Measurements from ENCODE around the gene PTPRR. TPM values are rescaled to one million over a fixed set of nuclear protein-coding genes. Genes with fewer than 3 reads are reported as not detected.

The PTPRR gene
- total RNA-seq, 1 experiment from 2014 or later = 0.46 TPM

GRCh38 chr12:70635755-70636154 lies 284.8 kb downstream of the PTPRR start:
- ATAC-seq (no peak), DNase-seq (ENCODE audit: low spot score) (no peak)
- Mint-ChIP-seq H3K36me3 (no peaks in the 10 kb centered on the region), H3K27ac (no peak overlapping the region), H3K27me3 (ENCODE audit: low read depth) (no peaks in the 10 kb centered on the region), H3K9me3 (no peaks in the 10 kb centered on the region; the same call in 1 of the 2 replicates), H3K4me1 (0 out of 2 replicates have a peak, but pooled peaks cover 6% of the 10 kb centered on the region), H3K4me3 (no peak overlapping the region)
- ChIA-PET CTCF (interaction anchor here (1.2 kb wide), 2 partner anchors 57 to 88 kb away, joined by 3 read pairs; no protein-coding TSS in a partner anchor), POLR2A (no interaction called here)
- TF ChIP-seq PRRX2 (CRISPR knock-in tag; IDR thresholded peaks at IDR 0.05) (no peak), KAT7 (CRISPR knock-in tag; IDR thresholded peaks at IDR 0.05; ENCODE audit: borderline replicate concordance) (no peak), CREB1 (CRISPR knock-in tag; IDR thresholded peaks at IDR 0.05) (no peak), ZBTB21 (CRISPR knock-in tag; IDR thresholded peaks at IDR 0.05; ENCODE audit: borderline replicate concordance) (no peak), ELF4 (CRISPR knock-in tag; IDR thresholded peaks at IDR 0.05; ENCODE audit: low read depth) (no peak), ZNF219 (CRISPR knock-in tag; IDR thresholded peaks at IDR 0.05; ENCODE audit: borderline replicate concordance) (no peak), USF1 (CRISPR knock-in tag; IDR thresholded peaks at IDR 0.05) (no peak), E2F5 (CRISPR knock-in tag; IDR thresholded peaks at IDR 0.05) (no peak), ERG (CRISPR knock-in tag; IDR thresholded peaks at IDR 0.05) (no peak), USF2 (CRISPR knock-in tag; IDR thresholded peaks at IDR 0.05) (no peak), ZMAT4 (CRISPR knock-in tag; IDR thresholded peaks at IDR 0.05) (no peak), NR1H2 (CRISPR knock-in tag; IDR thresholded peaks at IDR 0.05) (no peak), HMGXB4 (CRISPR knock-in tag; IDR thresholded peaks at IDR 0.05) (no peak), JAZF1 (CRISPR knock-in tag; IDR thresholded peaks at IDR 0.05) (no peak), IRF1 (CRISPR knock-in tag; IDR thresholded peaks at IDR 0.05) (no peak), FOXK1 (CRISPR knock-in tag; IDR thresholded peaks at IDR 0.05) (no peak), ZNF263 (CRISPR knock-in tag; IDR thresholded peaks at IDR 0.05; ENCODE audit: low read depth) (no peak), GRHL2 (CRISPR knock-in tag; IDR thresholded peaks at IDR 0.05; ENCODE audit: insufficient replicate concordance, severe bottlenecking) (no peak)

- Mint-ChIP-seq H3K9me3 (no peaks in the 10 kb centered on the region), H3K27me3 (ENCODE audit: low read depth) (no peaks in the 10 kb centered on the region), H3K4me1 (peaks cover 9% of the 10 kb centered on the region; the same call in 1 of the 2 replicates), H3K4me3 (no peak overlapping the region), H3K27ac (no peak overlapping the region), H3K36me3 (no peaks in the 10 kb centered on the region)
- DNase-seq (ENCODE audit: low spot score) (no peak), ATAC-seq (no peak)
- CTCF ChIA-PET = no interaction called here
- POLR2A ChIA-PET = no interaction called here
- TF ChIP-seq IRF1 (CRISPR knock-in tag; IDR thresholded peaks at IDR 0.05) (no peak), GRHL2 (CRISPR knock-in tag; IDR thresholded peaks at IDR 0.05; ENCODE audit: insufficient replicate concordance, severe bottlenecking) (no peak), ZNF121 (CRISPR knock-in tag; IDR thresholded peaks at IDR 0.05) (0 out of 2 replicates have a peak, but pooled peaks have one; percentile 38), SOX15 (CRISPR knock-in tag; IDR thresholded peaks at IDR 0.05) (no peak)
Measured at GRCh38 chr12:70628701-70629480, 291.6 kb downstream of the PTPRR start.

All from WTC11 (cell line).